Gastrocnemius medialis (tissue), 4 donors: ENCODE data around the gene DNAH3. TPM values are rescaled to one million over a fixed set of nuclear protein-coding genes. Genes with fewer than 3 reads are reported as not detected.

Experiments
- ATAC-seq, 2 donors: fragments of 150-250 bp; one replicate each; pipeline ENCODE4 v1.9.1; 2016
- DNase-seq, 2 donors: peaks; one replicate each; pipeline ENCODE4 v3.0.0-alpha.2; 2019
- H3K27ac ChIP-seq, 4 donors: fragments of 200-600 bp; sonication (generic); 1 replicate in 1 of 4; 2 replicates in 3 of 4; pipeline ENCODE4 v1.5.1; 2016 to 2018; ENCODE audit warnings: mild to moderate bottlenecking in 2 of 4, moderate library complexity in 1 of 4
- H3K27me3 ChIP-seq, 3 donors: fragments of 200-600 bp; sonication (generic) in 2 of 3; 1 replicate in 1 of 3; 2 replicates in 2 of 3; pipeline versions ENCODE4 v1.5.1 to v1.6.0; 2016 to 2019; ENCODE audit warnings: mild to moderate bottlenecking in 1 of 3, moderate library complexity in 1 of 3
- H3K36me3 ChIP-seq, 2 donors: fragments of 200-600 bp; sonication (generic) in 1 of 2; one replicate each; pipeline ENCODE4 v1.5.1; 2017 to 2018
- H3K4me1 ChIP-seq, 2 donors: fragments of 200-600 bp; sonication (generic) in 1 of 2; one replicate each; pipeline ENCODE4 v1.5.1; 2016 to 2017; ENCODE audit warnings: mild to moderate bottlenecking in 2 of 2
- H3K4me3 ChIP-seq, 4 donors: fragments of 200-600 bp; sonication (generic) in 3 of 4; 1 replicate in 1 of 4; 2 replicates in 3 of 4; pipeline ENCODE4 v1.5.1; 2016 to 2019; ENCODE audit warnings: mild to moderate bottlenecking in 2 of 4
- H3K9me3 ChIP-seq, 3 donors: fragments of 200-600 bp; sonication (generic) in 2 of 3; 1 replicate in 1 of 3; 2 replicates in 2 of 3; pipeline ENCODE4 v1.5.1; 2016 to 2019
- CTCF ChIP-seq, 5 experiments: fragments of 450-650 bp in 3 of 5; fragments of 200-600 bp in 2 of 5; sonication (generic) in 2 of 5; IDR thresholded peaks in 4 of 5; conservative IDR thresholded peaks in 1 of 5; 1 replicate in 4 of 5; 2 replicates in 1 of 5; pipeline ENCODE4 v1.5.1; 2016 to 2019; ENCODE audit warnings: antibody characterized with exemption in 5 of 5, mild to moderate bottlenecking in 3 of 5, moderate library complexity in 3 of 5
- POLR2A ChIP-seq, 2 donors: fragments of 450-650 bp; IDR thresholded peaks; one replicate each; pipeline ENCODE4 v1.6.1; 2017; ENCODE audit warnings: antibody characterized with exemption in 2 of 2, mild to moderate bottlenecking in 2 of 2, moderate library complexity in 2 of 2
- in situ Hi-C, 4 donors: fragments of 200-750 bp; cut with MboI; loops; one replicate each; pipeline versions ENCODE4 v1.15.0 to v1.8.0; 2017; ENCODE audit warnings: low sequenced_read_pairs in 4 of 4
- intact Hi-C: fragments of 100-400 bp; cut with DNase I; formaldehyde crosslinking; loops from one replicate; pipeline ENCODE4 v1.15.1; 2023; ENCODE audit warnings: low total_unique reads
- total RNA-seq, 4 donors: library from RNA; depleted of rRNA; stranded (reverse); fragments of >200 nt; gene quantifications; one replicate each; pipeline versions ENCODE4 v1.1.0 to v1.2.3, GENCODE V29; 2016

Gene DNAH3
- total RNA-seq, 4 donors from 2014 or later = 0.02 to 0.47 (median 0.21) TPM

GRCh38 chr16:20916289-20916688 lies 234.4 kb downstream of the DNAH3 start:
- peaks cover 15 to 19% of the 10 kb centered on the region in 2 donors for H3K4me1 ChIP-seq
- intact Hi-C loops = loop anchor here (5.0 kb wide), 1 partner anchor 161 kb away; no protein-coding TSS in a partner anchor
- H3K9me3 ChIP-seq = no peaks in the 10 kb centered on the region

GRCh38 chr16:20911361-20911760 lies 239.3 kb downstream of the DNAH3 start:
- DNase-seq (no peak), ATAC-seq (no peak)
- H3K27ac ChIP-seq = peak overlapping the region; percentile 55 to 64 (median 59)
- no peak overlapping the region for H3K4me3 ChIP-seq
- TF ChIP-seq CTCF (IDR thresholded peaks at IDR 0.05 in 4 of 5, conservative IDR thresholded peaks at IDR 0.05 in 1 of 5) = no peak
- TF ChIP-seq POLR2A (IDR thresholded peaks at IDR 0.05) = no peak
- H3K36me3 ChIP-seq = no peaks in the 10 kb centered on the region
- peaks cover 19 to 26% of the 10 kb centered on the region in 2 donors for H3K4me1 ChIP-seq
- no peaks in the 10 kb centered on the region for H3K9me3 ChIP-seq
- intact Hi-C loops = no loop called here
- in situ Hi-C loops = loop anchor here in 2 of 4 donors (10.0 kb wide), 1 partner anchor 57 kb away; no protein-coding TSS in a partner anchor
- no peaks in the 10 kb centered on the region for H3K27me3 ChIP-seq

More at GRCh38 chr16:20916289-20916688, 234.4 kb downstream of the DNAH3 start:
- H3K36me3 ChIP-seq = no peaks in the 10 kb centered on the region
- DNase-seq (no peak), ATAC-seq (no peak)
- TF ChIP-seq POLR2A (IDR thresholded peaks at IDR 0.05) (no peak), CTCF (IDR thresholded peaks at IDR 0.05 in 4 of 5, conservative IDR thresholded peaks at IDR 0.05 in 1 of 5) (no peak)
- H3K27ac ChIP-seq = no peak overlapping the region
- in situ Hi-C loops = loop anchor here in 2 of 4 donors (10.0 kb wide), 1 partner anchor 61 kb away; no protein-coding TSS in a partner anchor
- H3K4me3 ChIP-seq = no peak overlapping the region
- H3K27me3 ChIP-seq = no peaks in the 10 kb centered on the region

GRCh38 chr16:20910781-20911321 lies 239.8 kb downstream of the DNAH3 start:
- H3K27me3 ChIP-seq = no peaks in the 10 kb centered on the region
- H3K9me3 ChIP-seq = no peaks in the 10 kb centered on the region
- peak overlapping the region; percentile 55 to 64 (median 59) for H3K27ac ChIP-seq
- TF ChIP-seq POLR2A (IDR thresholded peaks at IDR 0.05) = no peak
- no peak for TF ChIP-seq CTCF (IDR thresholded peaks at IDR 0.05 in 4 of 5, conservative IDR thresholded peaks at IDR 0.05 in 1 of 5)
- H3K4me3 ChIP-seq = no peak overlapping the region
- in situ Hi-C loops = loop anchor here in 2 of 4 donors (10.0 kb wide), 1 partner anchor 56 kb away; no protein-coding TSS in a partner anchor
- ATAC-seq (peak; percentile 73), DNase-seq (no peak)
- intact Hi-C loops = no loop called here
- no peaks in the 10 kb centered on the region for H3K36me3 ChIP-seq
- peaks cover 24 to 31% of the 10 kb centered on the region in 2 donors for H3K4me1 ChIP-seq

- peak overlapping the region; percentile 65 to 97 (median 68) for H3K27ac ChIP-seq
- H3K9me3 ChIP-seq = no peaks in the 10 kb centered on the region
- H3K4me1 ChIP-seq = peaks cover 26 to 57% of the 10 kb centered on the region in 2 donors
- TF ChIP-seq POLR2A (IDR thresholded peaks at IDR 0.05) = no peak
- TF ChIP-seq CTCF (IDR thresholded peaks at IDR 0.05 in 4 of 5, conservative IDR thresholded peaks at IDR 0.05 in 1 of 5) = no peak
- intact Hi-C loops = loop anchor here (10.0 kb wide), 1 partner anchor 1352 kb away; the partner anchor contains the start of gene VPS35L
- in situ Hi-C loops = loop anchor here in 1 of 4 donors (10.0 kb wide), 1 partner anchor 1288 kb away; no protein-coding TSS in a partner anchor
- no peaks in the 10 kb centered on the region for H3K36me3 ChIP-seq
- DNase-seq (no peak), ATAC-seq (peak; percentile 48 to 55)
- H3K27me3 ChIP-seq = no peaks in the 10 kb centered on the region
- no peak overlapping the region for H3K4me3 ChIP-seq
These were observed 244.0 kb downstream of the DNAH3 start for GRCh38 chr16:20906341-20907255.
